Measurements from ENCODE around the gene ZNF507. TPM values are rescaled to one million over a fixed set of nuclear protein-coding genes. Genes with fewer than 3 reads are reported as not detected.

The ZNF507 gene
- total RNA-seq, 1 donor from 2014 or later, result 22.4 TPM

GRCh38 chr19:32317086-32317485, 28.3 kb upstream of the ZNF507 start:
- H3K4me3 Mint-ChIP-seq (ENCODE audit: unreplicated experiment), result no peak overlapping the region
- H3K9me3 Mint-ChIP-seq (ENCODE audit: unreplicated experiment), result no peaks in the 10 kb centered on the region
- no peak overlapping the region for H3K27ac Mint-ChIP-seq (ENCODE audit: unreplicated experiment)
- no peaks in the 10 kb centered on the region for H3K36me3 Mint-ChIP-seq (ENCODE audit: unreplicated experiment)
- TF ChIP-seq, protein P1, sequence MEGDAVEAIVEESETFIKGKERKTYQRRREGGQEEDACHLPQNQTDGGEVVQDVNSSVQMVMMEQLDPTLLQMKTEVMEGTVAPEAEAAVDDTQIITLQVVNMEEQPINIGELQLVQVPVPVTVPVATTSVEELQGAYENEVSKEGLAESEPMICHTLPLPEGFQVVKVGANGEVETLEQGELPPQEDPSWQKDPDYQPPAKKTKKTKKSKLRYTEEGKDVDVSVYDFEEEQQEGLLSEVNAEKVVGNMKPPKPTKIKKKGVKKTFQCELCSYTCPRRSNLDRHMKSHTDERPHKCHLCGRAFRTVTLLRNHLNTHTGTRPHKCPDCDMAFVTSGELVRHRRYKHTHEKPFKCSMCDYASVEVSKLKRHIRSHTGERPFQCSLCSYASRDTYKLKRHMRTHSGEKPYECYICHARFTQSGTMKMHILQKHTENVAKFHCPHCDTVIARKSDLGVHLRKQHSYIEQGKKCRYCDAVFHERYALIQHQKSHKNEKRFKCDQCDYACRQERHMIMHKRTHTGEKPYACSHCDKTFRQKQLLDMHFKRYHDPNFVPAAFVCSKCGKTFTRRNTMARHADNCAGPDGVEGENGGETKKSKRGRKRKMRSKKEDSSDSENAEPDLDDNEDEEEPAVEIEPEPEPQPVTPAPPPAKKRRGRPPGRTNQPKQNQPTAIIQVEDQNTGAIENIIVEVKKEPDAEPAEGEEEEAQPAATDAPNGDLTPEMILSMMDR (IDR thresholded peaks at IDR 0.05), result no peak
- no peaks in the 10 kb centered on the region for H3K27me3 Mint-ChIP-seq (ENCODE audit: unreplicated experiment)
- H3K4me1 Mint-ChIP-seq (ENCODE audit: unreplicated experiment), result no peaks in the 10 kb centered on the region
- no peak for DNase-seq (ENCODE audit: extremely low spot score, unreplicated experiment)

- Mint-ChIP-seq H3K36me3 (ENCODE audit: unreplicated experiment) (no peaks in the 10 kb centered on the region), H3K9me3 (ENCODE audit: unreplicated experiment) (no peaks in the 10 kb centered on the region), H3K4me1 (ENCODE audit: unreplicated experiment) (no peaks in the 10 kb centered on the region), H3K4me3 (ENCODE audit: unreplicated experiment) (no peak overlapping the region), H3K27ac (ENCODE audit: unreplicated experiment) (no peak overlapping the region), H3K27me3 (ENCODE audit: unreplicated experiment) (no peaks in the 10 kb centered on the region)
- TF ChIP-seq, protein P1 (IDR thresholded peaks at IDR 0.05), result no peak
- DNase-seq (ENCODE audit: extremely low spot score, unreplicated experiment), result peak; percentile 75
Measured at GRCh38 chr19:32318884-32319520, 26.4 kb upstream of the ZNF507 start.

- TF ChIP-seq, protein P1 (IDR thresholded peaks at IDR 0.05), result no peak
- Mint-ChIP-seq H3K27ac (ENCODE audit: unreplicated experiment) (no peak overlapping the region), H3K9me3 (ENCODE audit: unreplicated experiment) (no peaks in the 10 kb centered on the region), H3K4me3 (ENCODE audit: unreplicated experiment) (no peak overlapping the region), H3K36me3 (ENCODE audit: unreplicated experiment) (no peaks in the 10 kb centered on the region), H3K27me3 (ENCODE audit: unreplicated experiment) (peaks cover 7% of the 10 kb centered on the region), H3K4me1 (ENCODE audit: unreplicated experiment) (no peaks in the 10 kb centered on the region)
- no peak for DNase-seq (ENCODE audit: extremely low spot score, unreplicated experiment)
Measured at GRCh38 chr19:32322541-32322940, 22.9 kb upstream of the ZNF507 start.

GRCh38 chr19:32324631-32325285, 20.7 kb upstream of the ZNF507 start:
- Mint-ChIP-seq H3K9me3 (ENCODE audit: unreplicated experiment) (no peaks in the 10 kb centered on the region), H3K27ac (ENCODE audit: unreplicated experiment) (no peak overlapping the region), H3K27me3 (ENCODE audit: unreplicated experiment) (peaks cover 7% of the 10 kb centered on the region), H3K36me3 (ENCODE audit: unreplicated experiment) (no peaks in the 10 kb centered on the region), H3K4me1 (ENCODE audit: unreplicated experiment) (no peaks in the 10 kb centered on the region), H3K4me3 (ENCODE audit: unreplicated experiment) (no peak overlapping the region)
- TF ChIP-seq, protein P1 (IDR thresholded peaks at IDR 0.05), result peak; percentile 22
- no peak for DNase-seq (ENCODE audit: extremely low spot score, unreplicated experiment)

DNA sequence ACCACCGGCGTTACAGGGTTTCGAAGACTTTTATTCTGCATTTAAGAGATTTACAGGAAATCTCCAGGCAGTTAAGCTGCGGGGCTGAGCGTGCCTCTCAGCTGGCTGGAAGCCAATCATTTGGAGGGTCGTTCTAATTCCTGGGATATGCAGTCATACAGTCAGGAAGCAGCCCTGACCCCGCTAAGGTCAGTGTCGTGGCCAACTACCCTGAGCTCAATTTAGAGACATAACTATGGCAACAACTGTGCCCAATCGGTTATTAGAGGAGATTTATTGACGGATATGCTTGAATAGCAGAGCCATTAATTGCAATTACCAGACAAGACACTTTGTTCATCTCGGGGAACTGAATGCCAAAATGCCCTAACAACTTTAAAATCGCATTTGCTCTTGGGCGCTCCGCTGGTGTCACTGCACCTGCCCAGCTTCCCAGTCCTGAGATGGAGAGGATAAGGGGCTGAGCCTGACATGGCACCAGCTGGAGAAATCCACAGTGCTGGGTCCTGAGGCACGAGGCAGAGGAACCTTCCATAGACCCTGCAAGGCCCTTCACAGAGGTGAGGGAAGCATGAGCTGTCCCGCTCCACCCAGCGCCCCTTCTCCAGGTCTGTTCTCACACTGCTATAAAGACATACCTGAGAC, 15.1 kb upstream of the ZNF507 start:
- H3K4me1 Mint-ChIP-seq (ENCODE audit: unreplicated experiment), result no peaks in the 10 kb centered on the region
- peaks cover 11% of the 10 kb centered on the region for H3K27me3 Mint-ChIP-seq (ENCODE audit: unreplicated experiment)
- TF ChIP-seq, protein P1 (IDR thresholded peaks at IDR 0.05), result no peak
- DNase-seq (ENCODE audit: extremely low spot score, unreplicated experiment), result no peak
- no peaks in the 10 kb centered on the region for H3K9me3 Mint-ChIP-seq (ENCODE audit: unreplicated experiment)
- no peak overlapping the region for H3K27ac Mint-ChIP-seq (ENCODE audit: unreplicated experiment)
- no peak overlapping the region for H3K4me3 Mint-ChIP-seq (ENCODE audit: unreplicated experiment)
- H3K36me3 Mint-ChIP-seq (ENCODE audit: unreplicated experiment), result no peaks in the 10 kb centered on the region
